ENCODE results near the gene MLLT6. TPM values are rescaled to one million over a fixed set of nuclear protein-coding genes. Genes with fewer than 3 reads are reported as not detected.

MLLT6 gene
- total and polyA plus RNA-seq, 2 of the 13 experiments (the other 11 are each of a cell fraction or from before 2014, with no cell fraction given), result 50.7 to 69.5 TPM

DNA sequence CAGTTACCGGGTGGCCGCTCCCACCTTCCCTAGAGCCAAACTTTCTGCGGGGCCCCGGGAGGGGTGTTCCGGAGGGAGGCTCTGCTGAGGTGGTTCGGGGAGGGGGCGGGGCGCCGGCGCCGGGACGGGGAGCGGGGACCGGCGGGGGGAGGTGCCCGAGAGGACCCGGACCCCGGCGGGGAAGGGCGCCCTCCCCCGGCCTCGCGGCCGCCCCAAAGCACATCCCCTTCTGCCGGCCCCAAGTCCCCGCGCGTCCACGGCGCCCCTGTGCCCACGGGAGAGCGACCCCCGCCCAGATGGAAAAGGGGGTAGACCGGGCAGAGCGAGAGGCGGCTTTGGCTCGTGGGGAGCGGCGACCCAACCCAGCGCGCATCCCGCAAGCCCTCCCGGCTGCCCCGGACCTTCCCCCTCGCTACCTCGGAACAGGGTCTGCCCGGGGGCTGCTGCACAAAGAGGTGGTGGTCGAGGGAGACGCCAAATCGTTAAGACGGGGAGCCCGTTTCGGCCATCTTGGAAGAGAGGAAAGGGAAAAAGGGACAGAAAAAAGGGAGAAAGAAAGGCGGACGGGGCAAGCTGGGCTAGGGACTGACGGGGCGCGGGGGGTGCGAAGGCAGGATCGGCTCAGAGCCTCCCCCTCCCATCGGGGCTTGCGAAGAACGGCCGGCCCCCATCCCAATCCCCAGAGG, 42.5 kb downstream of the MLLT6 start (continued):
- TF ChIP-seq, protein P1, sequence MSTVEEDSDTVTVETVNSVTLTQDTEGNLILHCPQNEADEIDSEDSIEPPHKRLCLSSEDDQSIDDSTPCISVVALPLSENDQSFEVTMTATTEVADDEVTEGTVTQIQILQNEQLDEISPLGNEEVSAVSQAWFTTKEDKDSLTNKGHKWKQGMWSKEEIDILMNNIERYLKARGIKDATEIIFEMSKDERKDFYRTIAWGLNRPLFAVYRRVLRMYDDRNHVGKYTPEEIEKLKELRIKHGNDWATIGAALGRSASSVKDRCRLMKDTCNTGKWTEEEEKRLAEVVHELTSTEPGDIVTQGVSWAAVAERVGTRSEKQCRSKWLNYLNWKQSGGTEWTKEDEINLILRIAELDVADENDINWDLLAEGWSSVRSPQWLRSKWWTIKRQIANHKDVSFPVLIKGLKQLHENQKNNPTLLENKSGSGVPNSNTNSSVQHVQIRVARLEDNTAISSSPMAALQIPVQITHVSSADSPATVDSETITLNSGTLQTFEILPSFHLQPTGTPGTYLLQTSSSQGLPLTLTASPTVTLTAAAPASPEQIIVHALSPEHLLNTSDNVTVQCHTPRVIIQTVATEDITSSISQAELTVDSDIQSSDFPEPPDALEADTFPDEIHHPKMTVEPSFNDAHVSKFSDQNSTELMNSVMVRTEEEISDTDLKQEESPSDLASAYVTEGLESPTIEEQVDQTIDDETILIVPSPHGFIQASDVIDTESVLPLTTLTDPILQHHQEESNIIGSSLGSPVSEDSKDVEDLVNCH (CRISPR knock-in tag; IDR thresholded peaks at IDR 0.05), result no peak
- TF ChIP-seq ZNF224 (CRISPR knock-in tag; IDR thresholded peaks at IDR 0.05) (no peak), ZNF652 (CRISPR knock-in tag; IDR thresholded peaks at IDR 0.05; ENCODE audit: borderline replicate concordance, low read depth) (no peak), CC2D1A (CRISPR knock-in tag; IDR thresholded peaks at IDR 0.05) (no peak), NCOA1 (CRISPR knock-in tag; IDR thresholded peaks at IDR 0.05) (no peak), ZNF550 (CRISPR knock-in tag; IDR thresholded peaks at IDR 0.05; ENCODE audit: borderline replicate concordance) (no peak), ZNF432 (CRISPR knock-in tag; IDR thresholded peaks at IDR 0.05; ENCODE audit: borderline replicate concordance) (no peak), RFX1 (IDR thresholded peaks at IDR 0.05) (no peak), TBL1XR1 (IDR thresholded peaks at IDR 0.05; ENCODE audit: borderline replicate concordance, low read length, partially characterized antibody) (no peak), ZNF24 (IDR thresholded peaks at IDR 0.05) (no peak), GPN1 (CRISPR knock-in tag; IDR thresholded peaks at IDR 0.05; ENCODE audit: borderline replicate concordance) (0 out of 2 replicates have a peak, but pooled peaks have one; percentile 49), ZNF234 (CRISPR knock-in tag; conservative IDR thresholded peaks at IDR 0.05) (no peak), ZBTB2 (CRISPR knock-in tag; IDR thresholded peaks at IDR 0.05; ENCODE audit: low read depth) (no peak; the same call in 1 of the 2 replicates), ZNF792 (CRISPR knock-in tag; IDR thresholded peaks at IDR 0.05) (0 out of 2 replicates have a peak, but pooled peaks have one; percentile 36), YY1 (IDR thresholded peaks at IDR 0.05; ENCODE audit: insufficient read depth, insufficient replicate concordance, low read depth, low read length) (peak; percentile 88), MAF1 (CRISPR knock-in tag; IDR thresholded peaks at IDR 0.05; ENCODE audit: borderline replicate concordance) (no peak), ZMAT5 (CRISPR knock-in tag; IDR thresholded peaks at IDR 0.05; ENCODE audit: borderline replicate concordance, low read depth) (no peak)
- TF ChIP-seq, protein P2, sequence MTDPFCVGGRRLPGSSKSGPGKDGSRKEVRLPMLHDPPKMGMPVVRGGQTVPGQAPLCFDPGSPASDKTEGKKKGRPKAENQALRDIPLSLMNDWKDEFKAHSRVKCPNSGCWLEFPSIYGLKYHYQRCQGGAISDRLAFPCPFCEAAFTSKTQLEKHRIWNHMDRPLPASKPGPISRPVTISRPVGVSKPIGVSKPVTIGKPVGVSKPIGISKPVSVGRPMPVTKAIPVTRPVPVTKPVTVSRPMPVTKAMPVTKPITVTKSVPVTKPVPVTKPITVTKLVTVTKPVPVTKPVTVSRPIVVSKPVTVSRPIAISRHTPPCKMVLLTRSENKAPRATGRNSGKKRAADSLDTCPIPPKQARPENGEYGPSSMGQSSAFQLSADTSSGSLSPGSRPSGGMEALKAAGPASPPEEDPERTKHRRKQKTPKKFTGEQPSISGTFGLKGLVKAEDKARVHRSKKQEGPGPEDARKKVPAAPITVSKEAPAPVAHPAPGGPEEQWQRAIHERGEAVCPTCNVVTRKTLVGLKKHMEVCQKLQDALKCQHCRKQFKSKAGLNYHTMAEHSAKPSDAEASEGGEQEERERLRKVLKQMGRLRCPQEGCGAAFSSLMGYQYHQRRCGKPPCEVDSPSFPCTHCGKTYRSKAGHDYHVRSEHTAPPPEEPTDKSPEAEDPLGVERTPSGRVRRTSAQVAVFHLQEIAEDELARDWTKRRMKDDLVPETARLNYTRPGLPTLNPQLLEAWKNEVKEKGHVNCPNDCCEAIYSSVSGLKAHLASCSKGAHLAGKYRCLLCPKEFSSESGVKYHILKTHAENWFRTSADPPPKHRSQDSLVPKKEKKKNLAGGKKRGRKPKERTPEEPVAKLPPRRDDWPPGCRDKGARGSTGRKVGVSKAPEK (CRISPR knock-in tag; IDR thresholded peaks at IDR 0.05; ENCODE audit: borderline replicate concordance), result no peak
- TF ChIP-seq, protein P3, sequence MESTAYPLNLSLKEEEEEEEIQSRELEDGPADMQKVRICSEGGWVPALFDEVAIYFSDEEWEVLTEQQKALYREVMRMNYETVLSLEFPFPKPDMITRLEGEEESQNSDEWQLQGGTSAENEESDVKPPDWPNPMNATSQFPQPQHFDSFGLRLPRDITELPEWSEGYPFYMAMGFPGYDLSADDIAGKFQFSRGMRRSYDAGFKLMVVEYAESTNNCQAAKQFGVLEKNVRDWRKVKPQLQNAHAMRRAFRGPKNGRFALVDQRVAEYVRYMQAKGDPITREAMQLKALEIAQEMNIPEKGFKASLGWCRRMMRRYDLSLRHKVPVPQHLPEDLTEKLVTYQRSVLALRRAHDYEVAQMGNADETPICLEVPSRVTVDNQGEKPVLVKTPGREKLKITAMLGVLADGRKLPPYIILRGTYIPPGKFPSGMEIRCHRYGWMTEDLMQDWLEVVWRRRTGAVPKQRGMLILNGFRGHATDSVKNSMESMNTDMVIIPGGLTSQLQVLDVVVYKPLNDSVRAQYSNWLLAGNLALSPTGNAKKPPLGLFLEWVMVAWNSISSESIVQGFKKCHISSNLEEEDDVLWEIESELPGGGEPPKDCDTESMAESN (CRISPR knock-in tag; conservative IDR thresholded peaks at IDR 0.05), result 0 out of 2 replicates have a peak, but pooled peaks have one; percentile 20

All from HepG2 (cell line).